ENCODE data around the gene TTC4.

TTC4 gene

GRCh38 chr1:54705153-54705552 is 10.5 kb upstream of the TTC4 start:
- no peak for DNase-seq (ENCODE audit: low read depth)

GRCh38 chr1:54706419-54706818 is 9.2 kb upstream of the TTC4 start:
- no peak for DNase-seq (ENCODE audit: low read depth)

- no peak for DNase-seq (ENCODE audit: low read depth)
Measured at GRCh38 chr1:54708385-54708784, 7.3 kb upstream of the TTC4 start.

GRCh38 chr1:54709547-54710292 is 5.9 kb upstream of the TTC4 start:
- DNase-seq (ENCODE audit: low read depth), result no peak

- no peak for DNase-seq (ENCODE audit: low read depth)
Measured at GRCh38 chr1:54710434-54710833, 5.2 kb upstream of the TTC4 start.

GRCh38 chr1:54710841-54711240 is 4.8 kb upstream of the TTC4 start:
- no peak for DNase-seq (ENCODE audit: low read depth)

GRCh38 chr1:54711536-54711935 is 4.1 kb upstream of the TTC4 start:
- no peak for DNase-seq (ENCODE audit: low read depth)

GRCh38 chr1:54714881-54715492 is 674 bp upstream of the TTC4 start:
- DNase-seq (ENCODE audit: low read depth), result no peak

- DNase-seq (ENCODE audit: low read depth), result no peak
Measured at GRCh38 chr1:54716299-54717047, 812 bp downstream of the TTC4 start.

- no peak for DNase-seq (ENCODE audit: low read depth)
Measured at GRCh38 chr1:54721719-54722118, 6.1 kb downstream of the TTC4 start.

GRCh38 chr1:54723985-54724384 is 8.3 kb downstream of the TTC4 start:
- no peak for DNase-seq (ENCODE audit: low read depth)

GRCh38 chr1:54724771-54725170 is 9.1 kb downstream of the TTC4 start:
- no peak for DNase-seq (ENCODE audit: low read depth)

- no peak for DNase-seq (ENCODE audit: low read depth)
Measured at GRCh38 chr1:54728027-54728426, 12.4 kb downstream of the TTC4 start.

GRCh38 chr1:54736685-54737084 is 21.0 kb downstream of the TTC4 start:
- no peak for DNase-seq (ENCODE audit: low read depth)

GRCh38 chr1:54738244-54738643 is 22.6 kb downstream of the TTC4 start:
- no peak for DNase-seq (ENCODE audit: low read depth)

- DNase-seq (ENCODE audit: low read depth), result no peak
Measured at GRCh38 chr1:54741531-54741930, 25.9 kb downstream of the TTC4 start.

- DNase-seq (ENCODE audit: low read depth), result no peak
Measured at GRCh38 chr1:54742282-54742681, 26.6 kb downstream of the TTC4 start.

GRCh38 chr1:54743416-54744226 is 28.0 kb downstream of the TTC4 start:
- DNase-seq (ENCODE audit: low read depth), result no peak

- no peak for DNase-seq (ENCODE audit: low read depth)
Measured at GRCh38 chr1:54744696-54745095, 29.0 kb downstream of the TTC4 start.

- no peak for DNase-seq (ENCODE audit: low read depth)
Measured at GRCh38 chr1:54745274-54745673, 29.6 kb downstream of the TTC4 start.

GRCh38 chr1:54745864-54746263 is 30.2 kb downstream of the TTC4 start:
- DNase-seq (ENCODE audit: low read depth), result no peak

GRCh38 chr1:54748094-54748835 is 32.6 kb downstream of the TTC4 start:
- DNase-seq (ENCODE audit: low read depth), result no peak
